HG03103 (cell line): ENCODE results near the gene DCST2.
A peak's percentile ranks its signal among the peaks of the same experiment; 100 is the strongest.

ENCODE experiments used
- ATAC-seq: cut with Tn5 transposase; IDR thresholded peaks from one replicate; pipeline ENCODE4 v1.9.1; 2021; ENCODE audit warnings: low read depth; ENCODE audit not compliant: unreplicated experiment

DCST2 gene

DNA sequence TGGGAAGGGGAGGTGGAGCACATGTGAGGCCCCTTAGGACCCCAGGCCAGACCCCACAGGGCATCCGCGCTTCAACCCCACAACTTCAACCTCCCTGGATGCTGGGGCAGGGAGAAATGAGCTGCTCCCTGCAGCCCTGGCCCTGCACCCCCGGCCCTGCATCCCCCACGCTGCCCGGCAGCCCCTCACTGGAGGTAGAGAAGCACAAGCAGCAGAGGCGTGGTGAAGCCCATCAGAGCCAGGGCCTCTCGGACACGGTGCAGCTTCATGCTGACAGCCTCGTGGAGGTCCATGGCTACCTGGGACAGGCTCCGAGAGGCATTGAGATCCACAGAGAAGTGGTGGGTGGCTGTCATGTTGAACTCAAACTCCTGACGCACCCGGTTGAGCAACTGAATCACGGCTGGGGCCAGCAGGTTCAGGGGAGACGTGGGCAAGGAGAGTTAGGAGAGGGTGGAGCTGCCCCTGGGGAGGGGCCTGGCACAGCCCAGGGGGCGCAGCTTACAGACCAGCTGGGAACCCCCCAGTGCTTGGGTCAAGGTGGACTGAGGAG lies 3.3 kb downstream of the DCST2 start:
- no peak for ATAC-seq

DNA sequence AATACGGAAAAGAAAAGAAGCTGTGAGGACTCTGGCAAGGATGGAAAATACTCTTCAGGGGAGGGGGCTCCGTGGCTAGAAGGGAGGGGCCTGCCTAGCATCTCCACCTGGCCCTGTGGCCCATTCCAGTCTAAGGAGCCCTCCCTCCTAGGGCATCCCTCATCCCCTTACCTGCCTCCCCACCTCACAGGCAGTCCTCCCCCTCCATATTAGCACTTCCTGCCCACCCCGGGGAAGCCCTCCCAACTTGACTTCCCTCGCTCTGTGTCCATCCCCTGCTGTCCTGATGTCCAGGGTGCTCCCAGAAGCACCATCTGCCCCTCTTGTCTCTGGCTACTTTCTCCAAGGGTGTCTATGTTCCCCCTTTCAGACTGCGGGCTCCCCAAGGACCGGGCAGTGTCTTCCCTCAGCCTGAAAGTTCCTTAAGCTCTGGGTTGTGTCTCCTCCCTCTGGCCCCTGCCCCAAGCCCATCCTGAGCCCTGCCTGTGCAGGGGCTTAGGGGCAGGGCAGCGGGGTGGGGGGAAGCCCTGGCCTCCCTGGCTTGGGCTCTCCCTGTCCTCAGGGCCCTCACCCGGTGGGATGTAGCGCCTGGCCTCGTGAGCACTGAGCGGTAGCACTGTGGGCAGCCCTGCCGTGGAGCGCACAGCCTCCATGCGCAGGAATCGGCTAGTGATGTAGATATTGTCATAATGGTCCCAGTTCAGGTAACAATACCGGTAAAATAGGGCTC lies 3.9 kb downstream of the DCST2 start:
- ATAC-seq, result no peak

DNA sequence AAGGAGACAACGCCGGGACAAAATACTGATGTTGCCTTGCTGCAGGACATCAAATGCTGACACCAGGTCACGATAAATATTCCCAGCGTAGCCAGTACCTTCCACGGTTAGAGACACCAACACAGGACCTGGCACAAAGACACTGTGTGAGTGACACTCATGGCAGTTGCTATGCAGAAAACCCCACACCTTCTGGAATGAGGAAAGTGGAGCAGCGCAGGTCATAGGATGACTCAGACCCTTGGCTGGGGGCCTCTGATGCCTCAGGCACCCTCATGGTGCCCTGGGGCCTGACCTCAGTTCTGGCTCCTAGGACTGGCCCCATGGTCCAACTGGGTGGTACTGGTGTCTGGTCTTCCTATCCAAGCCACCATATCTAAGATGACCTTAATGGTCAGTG lies 7.0 kb downstream of the DCST2 start:
- no peak for ATAC-seq

DNA sequence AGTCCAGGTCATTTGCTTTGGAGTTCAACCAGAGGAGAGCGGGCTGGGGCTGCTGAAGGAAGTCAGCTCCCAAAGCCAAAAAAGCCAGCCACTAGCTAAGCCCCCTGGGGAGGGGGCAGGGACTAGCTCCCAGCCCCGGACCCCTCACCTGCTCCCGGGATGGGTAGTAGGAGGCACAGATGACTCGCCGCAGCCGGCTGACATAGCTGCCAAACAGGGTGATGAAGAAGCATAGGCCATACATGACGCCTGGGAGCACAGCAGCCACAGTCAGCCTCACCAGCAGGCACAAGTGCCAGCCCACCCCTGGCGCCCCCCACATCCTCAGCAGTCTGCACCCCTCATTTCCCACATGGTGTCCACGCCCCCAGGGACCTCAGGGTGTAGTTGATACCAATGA lies 7.4 kb downstream of the DCST2 start:
- no peak for ATAC-seq

DNA sequence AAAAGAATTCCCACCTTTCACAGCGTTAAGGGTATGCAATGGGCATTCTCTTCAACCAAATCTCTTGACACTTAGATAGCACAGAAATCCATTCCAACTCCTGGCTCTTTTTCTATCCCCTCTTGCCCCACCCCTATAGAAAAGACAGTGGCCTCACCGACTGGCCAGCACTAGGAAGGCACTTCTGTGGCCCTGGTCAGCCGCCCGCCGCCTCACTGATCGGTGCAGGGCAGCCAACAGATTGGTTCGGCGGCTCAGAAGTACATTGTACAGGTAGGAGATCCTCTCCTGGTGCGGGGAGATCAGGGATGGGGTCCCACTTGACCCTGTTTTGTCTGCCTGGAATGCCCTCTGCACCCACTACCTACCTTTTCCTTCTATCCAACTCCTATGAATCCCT lies 9.3 kb downstream of the DCST2 start:
- no peak for ATAC-seq

DNA sequence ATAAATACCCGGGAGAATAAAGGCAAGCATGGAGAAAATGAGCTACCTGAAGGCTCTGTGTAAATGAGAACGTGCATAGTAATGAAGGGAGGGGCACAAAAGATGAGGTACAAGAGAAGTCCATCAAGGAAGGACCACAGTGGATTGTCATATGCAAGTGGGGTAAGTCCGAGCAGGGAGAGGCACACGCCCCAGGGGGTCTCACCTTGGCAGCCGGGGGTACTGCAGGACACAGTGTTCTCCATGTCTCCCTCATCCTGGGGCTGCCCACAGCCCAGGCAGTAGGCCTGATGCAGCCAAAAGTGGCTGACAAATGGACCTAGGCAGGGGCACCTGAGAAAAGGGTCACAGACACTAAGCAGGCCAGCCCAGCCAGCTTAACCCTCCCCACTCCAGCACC lies 10.0 kb downstream of the DCST2 start:
- no peak for ATAC-seq

DNA sequence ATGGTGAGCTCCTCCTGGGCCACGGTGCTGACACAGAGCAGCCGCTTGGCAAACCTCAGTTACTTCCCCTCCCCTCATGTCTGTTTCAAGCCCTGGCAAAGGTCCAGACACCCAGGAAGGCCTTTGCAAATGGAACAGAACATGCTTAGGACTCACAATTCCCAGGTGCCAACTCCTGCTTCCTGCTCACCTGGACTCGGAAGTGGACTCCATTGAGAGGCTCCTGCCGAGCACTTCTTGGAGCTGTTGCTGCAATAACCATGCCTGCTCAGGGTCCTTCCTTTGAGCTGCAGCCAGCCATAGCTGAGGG lies 10.7 kb downstream of the DCST2 start:
- ATAC-seq, result no peak

DNA sequence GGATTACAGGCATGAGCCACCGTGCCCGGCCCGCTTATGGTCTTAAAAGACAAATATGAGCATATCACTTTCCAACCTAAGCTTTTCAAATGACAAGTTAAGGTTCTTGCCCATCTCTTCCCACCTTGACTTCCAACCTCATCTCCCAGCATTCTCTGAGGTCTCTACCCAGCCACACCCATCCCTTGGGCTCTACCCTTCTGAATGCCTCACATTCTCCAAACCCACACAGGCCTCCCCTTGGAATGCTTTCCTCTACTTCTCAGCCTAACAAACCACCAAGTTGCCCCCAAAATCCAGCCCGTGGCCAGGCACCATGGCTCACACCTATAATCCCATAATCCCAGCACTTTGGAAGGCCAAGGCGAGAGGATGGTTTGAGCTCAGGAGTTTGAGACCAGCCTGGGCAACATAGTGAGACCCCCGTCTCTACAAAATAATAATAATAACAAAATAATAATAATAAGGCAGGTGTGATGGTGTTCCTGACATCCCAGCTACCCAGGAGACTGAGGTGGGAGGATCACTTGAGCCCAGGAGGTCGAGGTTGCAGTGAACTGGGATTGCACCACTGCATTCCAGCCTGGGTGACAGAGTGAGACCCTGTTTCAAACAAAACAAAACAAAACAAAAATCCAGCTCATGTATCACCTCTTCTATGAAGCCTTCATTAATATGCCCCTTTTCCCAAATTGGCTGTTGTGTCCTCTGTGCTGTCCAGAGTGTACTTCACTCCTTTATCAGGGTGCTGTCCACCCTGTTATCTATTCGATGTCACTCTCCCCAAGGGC lies 11.2 kb downstream of the DCST2 start:
- no peak for ATAC-seq

DNA sequence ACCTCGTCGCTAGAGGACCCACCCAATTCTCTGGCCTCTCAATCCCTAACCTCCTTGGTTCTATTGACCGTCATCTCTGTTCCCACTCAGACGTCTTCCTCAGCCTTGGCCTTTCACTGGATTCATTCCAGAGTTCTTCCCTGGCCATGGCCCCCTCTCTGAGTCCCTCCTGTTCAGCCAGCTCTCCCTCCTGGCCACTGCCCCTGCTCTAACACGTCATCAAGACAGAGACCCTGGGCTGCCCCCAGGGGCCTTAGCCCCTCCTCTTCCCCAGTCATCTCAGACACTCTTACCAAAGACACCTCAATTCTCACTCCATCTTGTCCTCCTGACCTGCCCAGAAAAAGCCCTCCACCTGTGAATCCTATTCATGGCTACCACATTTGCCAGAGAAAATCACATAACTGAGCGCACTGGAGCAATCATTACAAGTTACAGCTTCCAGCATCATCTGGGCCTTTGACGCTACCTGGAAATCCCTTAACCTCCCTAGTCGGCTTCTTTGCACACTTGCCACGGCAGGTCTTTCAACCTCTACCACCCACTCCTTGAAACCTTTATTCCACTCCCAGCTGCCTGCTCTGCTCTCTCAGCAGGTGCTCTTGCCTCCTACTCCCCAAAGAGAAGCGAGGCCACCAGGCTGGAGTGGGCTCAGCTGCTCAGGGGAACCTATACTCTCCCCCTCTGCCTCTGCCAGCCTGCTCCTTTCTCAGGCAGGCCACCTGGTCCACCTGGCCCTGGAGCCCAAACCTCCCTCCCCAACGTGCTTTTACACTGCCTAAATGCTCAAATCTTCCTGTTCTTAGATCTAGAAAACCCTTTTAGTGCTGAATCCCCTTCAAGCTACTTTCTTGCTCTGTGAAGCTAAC lies 14.0 kb downstream of the DCST2 start:
- ATAC-seq, result no peak

DNA sequence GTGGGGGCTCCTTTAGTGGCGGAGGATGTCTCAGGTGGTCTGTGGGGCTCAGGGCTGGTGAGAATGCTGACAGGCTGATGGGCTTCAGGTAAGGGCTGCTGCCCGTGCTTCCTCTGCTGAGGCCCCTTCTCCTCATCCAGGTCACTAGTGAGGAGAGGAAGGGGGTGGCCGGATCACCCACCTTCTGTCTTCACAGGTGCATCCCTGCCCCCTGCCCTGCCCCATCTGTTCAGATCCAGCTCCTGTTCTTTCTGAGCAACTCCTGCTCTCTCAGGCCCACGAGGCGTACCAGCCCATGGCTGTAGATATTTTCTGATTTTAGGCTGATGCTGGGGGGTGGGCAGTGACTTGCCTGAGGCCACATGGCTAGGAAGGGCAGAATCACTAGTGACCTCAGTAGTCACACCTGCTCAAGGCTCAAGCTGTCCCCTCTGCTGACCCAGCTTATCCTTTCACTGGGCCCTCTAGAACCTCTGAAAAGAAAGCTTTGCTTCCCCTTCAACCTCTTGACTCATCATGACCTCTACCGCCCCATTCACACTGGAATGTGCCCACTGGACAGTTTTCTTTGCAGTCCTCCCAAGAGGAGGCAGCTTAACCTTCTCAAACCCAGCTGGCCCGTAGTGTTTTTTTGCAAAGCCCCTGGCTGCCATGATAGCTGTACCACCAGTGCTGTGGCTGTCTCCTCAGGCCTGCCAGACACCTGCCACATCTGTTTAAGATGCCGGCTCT lies 14.8 kb downstream of the DCST2 start:
- no peak for ATAC-seq

DNA sequence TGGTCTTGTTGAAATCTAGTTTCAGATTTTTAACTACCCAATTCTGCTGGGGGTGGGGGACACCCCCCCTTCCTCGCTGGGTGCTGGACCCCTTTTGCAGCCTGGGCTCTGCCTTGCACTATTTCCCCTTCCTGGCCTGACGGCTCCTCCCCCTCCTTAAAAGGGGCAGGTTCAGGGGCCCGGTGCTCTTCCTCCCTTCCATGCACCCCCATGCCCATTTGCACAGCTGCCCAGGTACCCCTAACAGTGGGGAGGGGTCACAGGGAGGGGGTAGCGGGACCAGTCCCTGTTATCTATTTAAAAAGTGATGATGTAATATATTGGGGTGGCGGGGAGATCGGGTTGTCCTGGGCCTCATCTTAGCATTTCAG lies 15.7 kb downstream of the DCST2 start:
- no peak for ATAC-seq

DNA sequence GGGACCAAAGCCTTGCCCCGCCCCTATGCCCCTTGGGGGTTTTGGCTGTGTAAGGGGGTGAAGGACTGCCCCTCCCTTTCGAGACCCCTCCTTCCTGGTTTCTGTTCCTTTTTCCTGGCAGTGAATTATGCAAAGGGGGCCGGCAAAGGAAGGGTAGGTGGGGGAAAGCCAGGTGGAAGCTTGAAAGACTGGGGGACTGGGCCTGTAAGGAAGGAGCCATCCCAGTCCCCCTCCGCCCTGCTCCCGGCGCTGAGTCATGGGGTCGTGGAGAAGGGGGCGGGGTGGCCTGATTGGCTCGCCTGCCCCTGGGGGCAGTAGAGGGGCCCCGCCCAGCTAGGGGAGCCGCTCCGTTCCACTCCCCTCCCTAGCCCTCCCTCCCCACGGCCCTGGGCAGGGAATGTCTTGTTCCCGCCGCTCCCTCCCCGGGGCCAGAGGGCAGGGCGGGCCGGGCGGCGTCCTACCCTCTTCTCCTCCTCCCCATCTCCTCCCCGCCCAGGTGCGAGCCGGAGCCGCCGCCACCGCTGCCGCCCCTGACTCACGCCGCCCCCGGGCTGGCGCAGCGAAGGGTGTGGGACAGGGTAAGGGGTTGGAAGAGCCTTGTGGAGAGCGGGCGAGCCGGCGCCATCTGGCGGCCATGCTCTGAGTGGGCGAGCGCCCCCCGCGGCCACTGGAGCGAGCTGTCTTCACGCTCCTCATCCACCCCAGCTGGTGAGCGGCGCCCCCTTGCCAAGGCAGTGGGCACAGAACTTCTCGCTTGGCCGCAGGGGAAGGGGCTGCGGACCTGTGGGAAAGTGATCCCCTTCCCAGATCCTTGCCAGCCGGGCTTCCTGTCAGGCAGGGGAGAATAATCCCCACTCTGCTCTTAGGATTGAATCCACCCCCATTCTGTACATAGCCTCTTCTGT lies 16.3 kb downstream of the DCST2 start:
- peak; percentile 78 for ATAC-seq

DNA sequence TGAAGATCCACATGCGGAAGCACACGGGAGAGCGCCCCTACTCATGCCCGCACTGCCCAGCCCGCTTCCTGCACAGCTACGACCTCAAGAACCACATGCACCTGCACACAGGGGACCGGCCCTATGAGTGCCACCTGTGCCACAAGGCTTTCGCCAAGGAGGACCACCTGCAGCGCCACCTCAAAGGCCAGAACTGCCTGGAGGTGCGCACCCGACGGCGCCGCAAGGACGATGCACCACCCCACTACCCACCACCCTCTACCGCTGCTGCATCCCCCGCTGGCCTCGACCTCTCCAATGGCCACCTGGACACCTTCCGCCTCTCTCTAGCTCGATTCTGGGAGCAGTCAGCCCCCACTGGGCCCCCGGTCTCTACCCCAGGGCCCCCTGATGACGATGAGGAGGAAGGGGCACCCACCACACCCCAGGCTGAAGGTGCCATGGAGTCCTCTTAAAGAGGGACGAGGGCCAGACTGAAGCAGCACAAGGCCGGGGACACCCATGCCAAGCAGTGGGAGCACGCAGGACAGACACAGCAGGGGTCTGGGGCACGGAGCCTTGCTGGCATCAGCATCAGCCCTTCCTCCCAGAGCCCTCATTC lies 17.2 kb downstream of the DCST2 start:
- ATAC-seq, result no peak

DNA sequence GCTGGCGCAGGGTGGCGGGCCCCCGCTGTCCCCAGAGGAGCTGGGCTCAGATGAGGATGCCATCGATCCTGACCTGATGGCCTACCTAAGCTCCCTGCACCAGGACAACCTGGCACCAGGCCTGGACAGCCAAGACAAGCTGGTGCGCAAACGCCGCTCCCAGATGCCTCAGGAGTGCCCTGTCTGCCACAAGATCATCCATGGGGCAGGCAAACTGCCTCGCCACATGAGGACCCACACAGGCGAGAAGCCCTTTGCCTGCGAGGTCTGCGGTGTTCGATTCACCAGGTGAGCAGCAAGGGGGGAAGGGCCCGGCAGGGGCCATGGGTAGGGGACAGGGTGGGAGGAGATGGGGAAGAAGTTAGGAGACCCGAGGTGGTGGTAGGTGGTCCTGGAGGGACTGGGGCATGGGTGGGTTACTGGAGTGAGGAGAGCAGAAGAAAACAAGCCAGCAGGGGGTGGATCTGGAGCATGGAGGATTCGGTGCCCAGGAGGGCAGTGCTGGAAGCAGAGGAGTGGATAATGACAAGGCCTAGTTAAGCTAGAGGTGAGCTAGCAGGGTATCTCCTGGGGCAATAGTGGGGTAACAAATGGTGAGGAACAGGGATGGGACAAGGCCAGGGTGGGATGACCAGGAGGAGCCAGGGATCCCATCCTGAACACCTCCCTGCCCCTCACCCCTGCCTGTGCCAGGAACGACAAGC lies 17.9 kb downstream of the DCST2 start:
- ATAC-seq, result no peak

DNA sequence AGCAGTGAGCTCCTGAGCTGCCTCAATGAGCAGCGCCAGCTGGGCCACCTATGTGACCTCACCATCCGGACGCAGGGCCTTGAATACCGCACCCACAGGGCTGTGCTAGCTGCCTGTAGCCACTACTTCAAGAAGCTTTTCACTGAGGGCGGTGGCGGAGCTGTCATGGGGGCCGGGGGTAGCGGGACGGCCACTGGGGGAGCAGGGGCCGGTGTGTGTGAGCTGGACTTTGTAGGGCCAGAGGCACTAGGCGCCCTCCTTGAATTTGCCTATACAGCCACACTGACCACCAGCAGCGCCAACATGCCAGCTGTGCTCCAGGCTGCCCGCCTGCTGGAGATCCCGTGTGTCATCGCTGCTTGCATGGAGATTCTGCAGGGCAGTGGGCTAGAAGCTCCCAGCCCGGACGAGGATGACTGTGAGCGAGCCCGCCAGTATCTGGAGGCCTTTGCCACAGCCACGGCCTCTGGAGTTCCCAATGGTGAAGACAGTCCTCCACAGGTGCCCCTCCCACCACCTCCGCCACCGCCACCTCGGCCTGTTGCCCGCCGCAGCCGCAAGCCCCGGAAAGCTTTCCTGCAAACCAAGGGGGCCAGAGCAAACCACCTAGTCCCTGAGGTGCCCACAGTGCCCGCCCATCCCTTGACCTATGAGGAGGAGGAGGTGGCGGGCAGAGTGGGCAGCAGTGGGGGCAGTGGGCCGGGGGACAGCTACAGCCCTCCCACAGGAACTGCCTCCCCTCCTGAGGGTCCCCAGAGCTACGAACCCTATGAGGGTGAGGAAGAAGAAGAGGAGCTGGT lies 18.7 kb downstream of the DCST2 start:
- no peak for ATAC-seq

DNA sequence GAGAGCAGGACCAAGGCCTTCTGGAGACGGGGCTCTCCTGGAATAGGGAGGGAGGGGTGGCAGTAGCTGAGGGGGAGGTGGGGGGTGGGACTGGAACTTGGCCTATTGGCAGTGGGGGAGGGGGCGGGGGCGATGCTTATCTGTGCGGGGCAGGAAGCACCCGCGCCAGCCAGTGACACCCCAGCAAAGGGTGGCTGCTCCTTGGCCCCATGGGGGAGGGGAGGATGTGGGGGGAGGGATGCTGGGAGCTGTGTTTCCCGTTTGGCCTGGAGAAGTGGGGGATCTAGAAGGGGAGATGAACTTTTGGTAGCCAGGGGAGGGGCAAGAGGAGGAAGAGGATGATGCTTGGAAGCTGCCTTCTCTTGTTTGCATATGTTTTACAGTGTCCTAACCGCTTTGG lies 19.9 kb downstream of the DCST2 start:
- no peak for ATAC-seq

DNA sequence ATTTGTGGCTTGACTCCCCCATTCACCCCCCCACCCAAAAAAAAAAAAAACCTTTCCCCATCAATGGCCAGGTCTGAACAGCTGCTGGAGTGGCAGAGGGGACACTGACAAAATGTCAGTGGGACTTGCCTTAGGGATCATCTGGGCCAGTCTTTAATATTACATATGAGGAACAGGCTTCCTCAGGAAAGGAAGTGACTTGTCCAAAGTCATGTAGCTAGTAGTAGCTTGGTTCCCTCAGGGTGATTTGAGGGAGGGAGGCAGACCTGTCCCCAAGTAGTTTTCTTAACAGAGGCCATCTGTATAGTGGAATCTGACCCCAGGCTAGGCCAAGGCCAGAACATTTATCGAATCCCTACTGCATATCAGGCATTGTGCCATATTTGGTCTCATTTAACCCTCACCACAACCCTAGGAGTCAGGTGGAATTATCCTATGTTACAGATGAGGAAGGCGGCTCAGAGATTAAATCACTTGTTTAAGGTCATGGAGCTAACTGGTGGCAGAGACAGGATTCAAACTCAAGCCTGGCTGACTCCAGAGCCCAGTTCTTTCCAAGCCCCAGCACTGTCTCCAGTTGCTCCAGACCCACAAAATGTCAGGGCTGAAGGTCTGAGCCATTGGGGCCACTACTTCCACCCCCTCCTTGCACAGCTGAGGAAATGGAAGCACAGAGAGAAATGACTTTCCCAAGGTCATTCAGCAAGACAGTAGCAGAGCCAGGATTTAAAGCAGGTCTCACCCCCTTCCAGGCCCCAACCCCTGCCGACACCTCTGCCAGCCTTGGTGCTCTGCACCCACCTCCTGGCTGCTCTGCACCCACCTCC lies 20.6 kb downstream of the DCST2 start:
- ATAC-seq, result no peak
